CD4-positive, alpha-beta T cell treated with Interleukin-17A for 1 hour (primary cell): ENCODE data around the gene FUT8.

Experiments
- DNase-seq: peaks from one replicate; pipeline ENCODE4 v3.0.0-alpha.2; 2020

FUT8 gene

GRCh38 chr14:65412032-65412846, at the start of gene FUT8:
Gene FUT8 (plus strand): TSS chr14:65412730. CDS start chr14:65561564, 148,834 bp downstream.
- DNase-seq = peak; percentile 96

GRCh38 chr14:65366802-65367565, 45.5 kb upstream of the FUT8 start:
- DNase-seq = no peak

- DNase-seq = no peak
These were observed 43.0 kb upstream of the FUT8 start for GRCh38 chr14:65369560-65369959.

- DNase-seq = no peak
These were observed 41.7 kb upstream of the FUT8 start for GRCh38 chr14:65370801-65371248.

- no peak for DNase-seq
These were observed 40.7 kb upstream of the FUT8 start for GRCh38 chr14:65371784-65372183.

- DNase-seq = no peak
These were observed 39.4 kb upstream of the FUT8 start for GRCh38 chr14:65373016-65373670.

GRCh38 chr14:65373671-65374039, 38.9 kb upstream of the FUT8 start:
- no peak for DNase-seq

- no peak for DNase-seq
These were observed 35.0 kb upstream of the FUT8 start for GRCh38 chr14:65377576-65377975.

- DNase-seq = no peak
These were observed 29.9 kb upstream of the FUT8 start for GRCh38 chr14:65382586-65382985.

GRCh38 chr14:65387171-65387570, 25.4 kb upstream of the FUT8 start:
- DNase-seq = no peak

GRCh38 chr14:65387628-65388027, 24.9 kb upstream of the FUT8 start:
- no peak for DNase-seq

- no peak for DNase-seq
These were observed 20.2 kb upstream of the FUT8 start for GRCh38 chr14:65392296-65392695.

GRCh38 chr14:65396082-65396910, 16.2 kb upstream of the FUT8 start:
- DNase-seq = no peak

GRCh38 chr14:65403231-65403630, 9.3 kb upstream of the FUT8 start:
- no peak for DNase-seq

- DNase-seq = no peak
These were observed 4.4 kb upstream of the FUT8 start for GRCh38 chr14:65408113-65408512.

GRCh38 chr14:65410640-65411039, 1.9 kb upstream of the FUT8 start:
- no peak for DNase-seq

- DNase-seq = peak; percentile 81
These were observed 886 bp upstream of the FUT8 start for GRCh38 chr14:65411656-65412031.

GRCh38 chr14:65412856-65413738, 567 bp downstream of the FUT8 start:
- peak; percentile 28 for DNase-seq

- DNase-seq = no peak
These were observed 1.2 kb downstream of the FUT8 start for GRCh38 chr14:65413739-65414045.

GRCh38 chr14:65414961-65415589, 2.5 kb downstream of the FUT8 start:
- peak; percentile 55 for DNase-seq

- no peak for DNase-seq
These were observed 3.1 kb downstream of the FUT8 start for GRCh38 chr14:65415613-65416012.
